ENCODE measurements around the gene SLC39A9.

Gene SLC39A9

DNA sequence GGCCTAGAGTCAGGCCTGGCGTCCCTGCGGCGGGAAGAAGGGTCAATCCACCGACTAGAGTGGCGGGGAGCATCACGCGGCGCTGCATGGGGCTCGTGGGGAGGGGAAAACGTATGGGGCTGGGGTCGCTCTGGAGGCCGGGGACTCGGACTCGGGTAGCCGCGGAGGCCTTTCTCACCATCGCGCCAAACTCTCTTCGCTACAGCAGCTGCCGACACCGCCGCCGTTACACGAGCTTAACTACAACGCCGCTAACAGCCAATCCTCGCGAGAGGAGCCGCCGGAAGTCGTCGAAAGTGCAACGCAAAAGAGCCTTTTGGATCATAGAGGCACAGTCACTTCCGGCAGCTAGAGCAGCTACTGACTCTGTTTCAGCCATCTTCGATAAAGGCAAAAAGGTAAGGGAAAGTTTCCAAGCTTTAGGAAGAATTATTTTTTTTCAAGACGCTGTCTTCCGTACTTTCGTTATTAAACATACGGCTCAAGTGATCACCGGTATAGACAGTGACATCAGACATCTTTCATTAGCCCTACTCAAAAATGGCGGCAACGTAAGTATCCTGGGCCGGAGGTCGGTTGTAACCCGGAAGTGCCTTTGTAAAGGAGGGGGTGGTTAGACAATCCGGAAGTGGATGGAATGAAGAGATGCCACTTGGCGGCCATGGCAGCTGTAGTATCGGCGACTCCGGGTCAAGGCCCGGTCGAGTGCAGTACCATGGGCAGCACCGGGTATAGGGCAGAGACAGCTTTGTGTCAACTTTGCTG is at the start of gene SLC39A9, which contains the start of gene ERH (continued):
- TF ChIP-seq ZBTB17 (tag by site-specific recombination; IDR thresholded peaks at IDR 0.05) (peak; percentile 71), ZNF549 (tag by site-specific recombination; IDR thresholded peaks at IDR 0.05) (no peak), SP3 (tag by site-specific recombination; IDR thresholded peaks at IDR 0.05) (peak; percentile 87), YY1 (tag by site-specific recombination; IDR thresholded peaks at IDR 0.05) (peak; percentile 98), ZBTB20 (tag by site-specific recombination; IDR thresholded peaks at IDR 0.05) (no peak), BCL6B (tag by site-specific recombination; IDR thresholded peaks at IDR 0.05) (no peak), ZBTB10 (tag by site-specific recombination; IDR thresholded peaks at IDR 0.05) (no peak), ZNF148 (tag by site-specific recombination; IDR thresholded peaks at IDR 0.05; ENCODE audit: borderline replicate concordance) (no peak), ELK4 (IDR thresholded peaks at IDR 0.05; ENCODE audit: borderline replicate concordance, low read depth, low read length) (peak; percentile 90), ZNF488 (tag by site-specific recombination; IDR thresholded peaks at IDR 0.05) (no peak), ZNF155 (tag by site-specific recombination; IDR thresholded peaks at IDR 0.05) (no peak), ZNF530 (tag by site-specific recombination; IDR thresholded peaks at IDR 0.05; ENCODE audit: low read depth) (no peak), ZNF785 (tag by site-specific recombination; IDR thresholded peaks at IDR 0.05) (no peak), PATZ1 (tag by site-specific recombination; IDR thresholded peaks at IDR 0.05) (no peak), ZNF391 (tag by site-specific recombination; IDR thresholded peaks at IDR 0.05; ENCODE audit: borderline replicate concordance, low read depth) (peak; percentile 52; the same call in 1 of the 2 replicates), ZFHX2 (tag by site-specific recombination; conservative IDR thresholded peaks at IDR 0.05) (peak; percentile 45), ZNF792 (tag by site-specific recombination; IDR thresholded peaks at IDR 0.05) (no peak), ZFP3 (tag by site-specific recombination; IDR thresholded peaks at IDR 0.05; ENCODE audit: low read depth) (no peak), ZFP37 (tag by site-specific recombination; IDR thresholded peaks at IDR 0.05) (no peak), KLF9 (tag by site-specific recombination; IDR thresholded peaks at IDR 0.05; ENCODE audit: low read depth) (no peak; the same call in 1 of the 2 replicates), ZNF302 (tag by site-specific recombination; IDR thresholded peaks at IDR 0.05; ENCODE audit: low read depth) (no peak), GLIS2 (tag by site-specific recombination; IDR thresholded peaks at IDR 0.05) (no peak), ZNF843 (tag by site-specific recombination; IDR thresholded peaks at IDR 0.05) (no peak), ZNF175 (tag by site-specific recombination; IDR thresholded peaks at IDR 0.05) (no peak), ZNF211 (tag by site-specific recombination; IDR thresholded peaks at IDR 0.05; ENCODE audit: low read depth) (no peak), ZXDB (tag by site-specific recombination; IDR thresholded peaks at IDR 0.05) (peak; percentile 88), ZNF510 (tag by site-specific recombination; IDR thresholded peaks at IDR 0.05; ENCODE audit: insufficient replicate concordance) (no peak)
- TF ChIP-seq, protein P1, sequence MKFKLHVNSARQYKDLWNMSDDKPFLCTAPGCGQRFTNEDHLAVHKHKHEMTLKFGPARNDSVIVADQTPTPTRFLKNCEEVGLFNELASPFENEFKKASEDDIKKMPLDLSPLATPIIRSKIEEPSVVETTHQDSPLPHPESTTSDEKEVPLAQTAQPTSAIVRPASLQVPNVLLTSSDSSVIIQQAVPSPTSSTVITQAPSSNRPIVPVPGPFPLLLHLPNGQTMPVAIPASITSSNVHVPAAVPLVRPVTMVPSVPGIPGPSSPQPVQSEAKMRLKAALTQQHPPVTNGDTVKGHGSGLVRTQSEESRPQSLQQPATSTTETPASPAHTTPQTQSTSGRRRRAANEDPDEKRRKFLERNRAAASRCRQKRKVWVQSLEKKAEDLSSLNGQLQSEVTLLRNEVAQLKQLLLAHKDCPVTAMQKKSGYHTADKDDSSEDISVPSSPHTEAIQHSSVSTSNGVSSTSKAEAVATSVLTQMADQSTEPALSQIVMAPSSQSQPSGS (tag by site-specific recombination; IDR thresholded peaks at IDR 0.05; ENCODE audit: low read depth), result 0 out of 2 replicates have a peak, but pooled peaks have one; percentile 25

All from HEK293 (cell line).